SIG-M5 treated with dmso at 0.1 percent for 504 hours (cell line): ENCODE data around the gene PARP8.
"Not testable (repeated sequence)": the region's sequence is repeated elsewhere in the genome, so short reads cannot be mapped to it uniquely, and the experiment has no call there.

ENCODE experiments used
- DNase-seq: peaks from one replicate; lab custom pipeline; 2025; ENCODE audit not compliant: unreplicated experiment; lab: John Stamatoyannopoulos, UW

The PARP8 gene, protein sequence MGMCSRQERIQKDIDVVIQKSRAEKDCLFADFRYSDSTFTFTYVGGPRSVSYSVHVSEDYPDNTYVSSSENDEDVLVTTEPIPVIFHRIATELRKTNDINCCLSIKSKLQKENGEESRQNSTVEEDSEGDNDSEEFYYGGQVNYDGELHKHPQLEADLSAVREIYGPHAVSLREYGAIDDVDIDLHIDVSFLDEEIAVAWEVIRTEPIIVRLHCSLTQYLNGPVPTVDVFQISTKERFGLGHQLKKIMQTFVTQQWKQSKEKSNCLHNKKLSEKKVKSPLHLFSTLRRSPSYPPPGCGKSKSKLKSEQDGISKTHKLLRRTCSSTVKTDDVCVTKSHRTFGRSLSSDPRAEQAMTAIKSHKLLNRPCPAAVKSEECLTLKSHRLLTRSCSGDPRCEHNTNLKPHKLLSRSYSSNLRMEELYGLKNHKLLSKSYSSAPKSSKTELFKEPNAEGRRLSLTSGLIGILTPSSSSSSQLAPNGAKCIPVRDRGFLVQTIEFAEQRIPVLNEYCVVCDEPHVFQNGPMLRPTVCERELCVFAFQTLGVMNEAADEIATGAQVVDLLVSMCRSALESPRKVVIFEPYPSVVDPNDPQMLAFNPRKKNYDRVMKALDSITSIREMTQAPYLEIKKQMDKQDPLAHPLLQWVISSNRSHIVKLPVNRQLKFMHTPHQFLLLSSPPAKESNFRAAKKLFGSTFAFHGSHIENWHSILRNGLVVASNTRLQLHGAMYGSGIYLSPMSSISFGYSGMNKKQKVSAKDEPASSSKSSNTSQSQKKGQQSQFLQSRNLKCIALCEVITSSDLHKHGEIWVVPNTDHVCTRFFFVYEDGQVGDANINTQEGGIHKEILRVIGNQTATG

DNA sequence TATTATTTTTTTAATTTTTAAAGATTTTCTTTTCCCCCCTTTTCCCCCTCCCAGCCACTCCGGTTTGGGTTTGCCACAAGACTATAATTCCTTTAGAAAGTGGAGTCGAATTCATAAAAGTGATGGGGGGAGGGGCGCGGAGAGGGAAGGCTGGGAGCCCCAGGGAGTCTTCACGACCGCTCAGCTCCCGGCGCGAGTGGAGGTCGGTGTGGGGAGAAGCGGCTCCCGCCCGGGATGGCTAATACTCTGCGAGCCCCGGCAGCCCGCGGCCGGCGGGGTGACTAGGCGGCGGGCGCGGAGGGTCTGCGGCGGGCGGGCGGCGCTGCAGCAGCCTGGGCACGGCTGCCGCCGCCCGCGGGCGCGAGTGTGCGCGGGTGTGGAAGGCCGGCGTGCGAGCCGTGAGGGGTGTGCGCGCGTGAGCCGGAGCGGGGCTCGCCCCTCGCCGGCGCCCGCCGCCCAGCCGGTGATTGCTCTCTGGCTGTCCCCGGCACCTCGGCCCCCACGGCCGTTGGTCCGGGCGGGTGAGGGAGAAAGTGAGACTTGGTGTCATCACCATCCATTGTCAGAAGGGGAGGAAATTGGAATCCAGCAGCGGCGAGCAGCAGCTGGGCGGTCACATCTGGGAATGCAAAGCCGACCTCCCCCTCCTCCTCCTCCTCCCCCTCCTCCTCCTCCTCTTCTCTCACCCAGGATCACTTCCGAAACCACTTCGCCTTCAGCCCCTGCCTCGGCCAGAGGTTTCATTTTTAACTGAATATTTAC lies at the start of gene PARP8:
PARP8 (plus strand) TSS at position 377 of the 762 bp plus-strand sequence. CDS start 459 bp downstream, outside the sequence.
- peak; percentile 83 for DNase-seq

DNA sequence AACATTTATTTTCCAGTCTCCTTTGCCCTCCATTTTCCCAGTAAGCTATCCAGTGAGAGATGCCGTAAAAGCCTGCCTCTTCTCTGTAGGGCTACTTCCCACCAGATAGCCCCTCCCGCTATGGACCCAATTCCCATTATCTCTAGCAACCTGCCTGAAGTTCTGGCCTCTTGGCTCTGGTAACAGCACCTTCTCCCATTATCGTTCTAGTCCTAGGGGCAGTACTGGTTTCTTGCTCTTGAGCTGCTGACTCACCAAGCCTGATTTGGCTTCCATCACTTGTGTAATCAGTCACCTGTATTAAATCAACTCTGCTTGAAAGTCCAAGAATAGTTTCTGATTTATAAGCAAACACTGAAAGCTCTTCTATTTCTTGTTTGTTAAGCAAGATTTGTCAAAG lies 42.8 kb upstream of the PARP8 start:
- no peak for DNase-seq

DNA sequence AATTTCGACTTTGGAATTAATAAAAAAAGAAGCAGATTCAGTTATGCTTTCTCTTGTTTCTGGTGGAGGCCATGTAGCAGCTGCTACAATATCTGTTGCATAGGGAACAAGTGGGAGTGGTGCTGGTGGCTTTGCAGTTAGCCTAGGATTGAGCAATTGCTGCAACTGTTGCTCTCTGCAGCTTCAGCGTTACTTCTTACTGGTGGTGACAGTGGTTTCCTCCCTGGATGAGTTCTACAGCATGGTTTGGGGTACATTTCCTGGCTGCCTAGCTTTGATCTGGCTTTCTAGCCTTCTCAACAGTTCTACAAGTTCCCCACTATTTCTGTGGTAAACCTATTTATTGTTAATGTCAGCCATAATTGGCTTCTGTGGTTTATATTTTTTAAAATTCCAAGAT lies 31.6 kb upstream of the PARP8 start:
- DNase-seq: peak; percentile 95

DNA sequence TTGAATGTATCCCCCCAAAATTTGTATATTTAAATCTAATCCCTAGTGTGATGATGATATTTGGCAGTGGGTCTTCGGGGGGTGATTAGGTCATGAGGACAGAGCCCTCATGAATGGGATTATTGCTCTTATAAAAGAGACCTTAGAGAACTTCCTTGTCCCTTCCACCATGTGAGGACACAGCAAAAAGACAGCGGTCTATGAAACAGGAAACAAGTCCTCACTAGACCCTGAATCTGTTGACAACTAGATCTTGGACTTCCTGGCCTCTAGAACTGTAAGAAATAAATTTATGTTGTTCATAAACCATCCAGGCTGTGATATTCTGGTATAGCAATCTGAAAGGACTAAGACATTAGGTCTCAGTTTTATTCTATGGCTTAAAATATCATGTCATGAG lies 28.9 kb upstream of the PARP8 start:
- not testable (repeated sequence) for DNase-seq

DNA sequence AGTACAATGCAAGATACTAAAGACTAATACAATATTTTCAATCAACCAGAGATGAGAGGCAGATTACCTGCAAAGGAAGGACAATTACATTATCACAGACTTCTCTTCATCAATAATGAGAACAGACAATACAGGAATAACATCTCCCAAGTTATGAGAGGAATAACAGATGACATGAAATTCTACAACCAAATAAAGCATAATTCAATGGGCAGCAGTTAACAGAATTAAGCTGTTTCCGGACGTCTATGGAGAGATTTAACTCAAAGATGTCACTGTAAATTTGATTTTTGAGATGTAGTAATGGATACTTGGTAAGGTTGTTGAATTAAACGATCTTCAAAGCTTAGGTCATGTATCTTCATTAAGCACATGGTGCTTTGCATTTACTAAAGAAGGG lies 19.8 kb upstream of the PARP8 start:
- DNase-seq: no peak

DNA sequence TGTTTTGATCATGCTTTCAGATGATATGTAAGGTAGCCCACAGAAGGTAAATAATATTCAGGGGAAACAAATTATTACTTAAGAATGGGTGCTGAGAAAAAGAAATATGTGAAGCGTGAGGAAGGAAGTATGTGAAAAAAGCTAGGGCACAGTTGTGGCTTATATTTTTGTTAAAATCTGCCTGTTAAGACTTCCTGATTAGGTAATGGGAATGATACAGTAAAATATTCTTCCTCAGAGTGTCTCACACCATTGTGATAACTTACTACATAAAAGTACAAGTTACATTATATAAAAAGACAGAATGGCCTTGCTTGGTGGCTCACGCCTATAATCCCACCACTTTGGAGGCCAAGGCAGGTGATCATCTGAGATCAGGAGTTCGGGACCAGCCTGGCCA lies 18.7 kb upstream of the PARP8 start:
- DNase-seq: peak; percentile 52

DNA sequence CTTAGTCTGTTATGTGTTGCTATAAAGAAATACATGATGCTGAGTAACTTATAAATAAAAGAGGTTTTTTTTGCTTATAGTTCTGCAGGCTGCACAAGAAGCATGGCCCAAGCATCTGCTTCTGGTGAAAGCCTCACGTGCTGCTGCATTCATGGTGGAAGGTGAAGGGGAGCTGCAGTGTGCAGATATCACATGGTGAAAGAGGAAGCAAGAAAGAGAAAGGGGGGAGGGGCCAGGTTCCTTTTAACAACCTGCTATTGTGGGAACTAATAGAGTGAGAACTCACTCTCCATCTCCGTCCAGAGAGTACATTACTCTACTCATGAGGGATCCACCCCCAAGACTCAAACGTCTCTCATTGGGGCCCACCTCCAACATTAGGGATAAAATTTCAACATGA lies 12.5 kb upstream of the PARP8 start:
- peak; percentile 78 for DNase-seq

DNA sequence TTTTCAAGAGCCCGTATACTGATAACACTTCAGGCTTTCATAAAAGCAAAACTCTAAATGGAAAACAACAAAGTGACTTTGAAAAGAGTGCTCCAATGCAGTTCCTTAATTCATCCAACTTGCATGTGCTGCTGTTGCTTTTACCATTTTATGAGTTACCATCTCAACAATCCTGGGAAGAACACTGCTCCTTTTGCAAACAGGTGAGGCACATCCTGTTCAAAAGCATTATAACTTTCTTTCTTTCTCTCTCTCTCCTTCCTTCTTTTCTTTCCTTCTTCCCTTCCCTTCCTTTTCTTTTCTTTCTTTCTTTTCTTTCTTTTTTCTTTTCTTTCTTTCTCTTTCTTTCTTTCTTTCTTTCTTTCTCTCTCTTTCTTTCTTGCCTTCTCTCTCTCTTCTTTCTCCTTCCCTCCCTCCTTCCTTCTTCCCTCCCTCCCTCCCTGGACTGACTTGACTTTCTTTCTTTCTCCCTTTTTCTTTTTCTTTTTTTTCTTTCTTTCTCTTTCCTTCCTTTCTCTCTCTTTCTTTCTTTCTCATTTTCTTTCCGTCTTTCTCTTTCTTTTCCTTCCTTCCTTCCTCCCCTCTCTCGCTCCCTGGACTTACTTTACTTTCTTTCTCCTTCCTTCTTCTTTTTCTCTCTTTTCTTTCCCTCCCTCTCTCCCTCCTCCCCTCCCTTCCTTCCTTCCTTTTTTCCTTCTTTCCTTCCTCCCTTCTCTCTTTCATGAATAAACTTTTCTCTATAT lies 11.2 kb upstream of the PARP8 start:
- no peak for DNase-seq

DNA sequence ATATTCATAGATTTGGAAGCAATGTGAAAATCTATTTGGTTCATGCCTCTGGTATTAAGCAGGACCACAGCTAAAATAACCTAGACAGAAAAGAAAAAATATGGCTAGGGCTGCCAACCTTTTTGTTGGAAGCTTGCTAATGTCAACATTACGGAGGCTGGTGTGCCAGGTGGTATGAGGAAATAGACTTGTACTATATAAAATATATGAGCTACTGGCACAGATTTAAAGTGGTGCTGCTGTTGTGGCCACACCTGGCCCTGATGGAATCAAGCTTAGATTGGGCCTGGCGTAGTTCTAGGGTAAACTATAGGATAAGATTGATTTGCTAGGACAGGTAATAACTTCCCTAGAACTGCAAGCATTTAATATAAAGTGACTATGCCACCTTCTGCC lies 10.6 kb upstream of the PARP8 start:
- DNase-seq: no peak

DNA sequence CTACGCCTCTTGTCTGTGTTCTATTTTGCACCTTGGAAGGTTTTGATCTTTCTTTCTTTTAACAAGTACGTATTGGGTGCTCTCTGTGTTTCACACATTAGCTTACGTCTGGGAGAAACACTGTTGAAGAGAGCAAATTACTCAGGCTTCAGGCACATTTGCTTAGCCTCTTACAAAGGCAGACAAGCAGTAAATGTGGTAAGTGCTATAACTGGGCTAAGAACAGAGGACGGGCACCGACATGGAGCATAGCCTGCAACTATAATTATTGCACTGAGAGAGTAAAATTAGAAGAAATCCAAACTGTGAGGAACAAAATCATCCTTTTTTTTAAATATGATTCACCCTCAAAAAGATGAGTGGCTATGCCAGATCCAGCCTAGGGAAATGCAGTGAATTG lies 9.4 kb upstream of the PARP8 start:
- no peak for DNase-seq

DNA sequence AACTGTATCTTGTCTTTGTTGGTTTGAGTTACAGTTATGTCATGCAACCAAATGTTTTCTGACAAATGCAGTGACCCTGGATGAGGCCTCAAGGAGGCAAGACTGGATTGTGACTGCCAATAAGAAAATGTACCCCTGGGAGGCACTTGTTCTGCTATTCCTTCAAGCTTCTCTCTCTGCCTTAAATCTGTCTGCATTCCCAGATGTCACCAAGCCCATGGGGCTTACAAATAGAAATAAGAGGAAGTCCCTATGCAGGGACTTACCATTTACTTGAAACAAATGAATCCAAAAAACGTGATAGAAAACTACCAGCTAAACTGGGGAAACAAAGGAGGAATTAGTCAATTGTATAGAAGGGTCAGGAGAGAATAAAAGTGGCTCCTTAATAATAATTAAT lies 8.2 kb upstream of the PARP8 start:
- no peak for DNase-seq

DNA sequence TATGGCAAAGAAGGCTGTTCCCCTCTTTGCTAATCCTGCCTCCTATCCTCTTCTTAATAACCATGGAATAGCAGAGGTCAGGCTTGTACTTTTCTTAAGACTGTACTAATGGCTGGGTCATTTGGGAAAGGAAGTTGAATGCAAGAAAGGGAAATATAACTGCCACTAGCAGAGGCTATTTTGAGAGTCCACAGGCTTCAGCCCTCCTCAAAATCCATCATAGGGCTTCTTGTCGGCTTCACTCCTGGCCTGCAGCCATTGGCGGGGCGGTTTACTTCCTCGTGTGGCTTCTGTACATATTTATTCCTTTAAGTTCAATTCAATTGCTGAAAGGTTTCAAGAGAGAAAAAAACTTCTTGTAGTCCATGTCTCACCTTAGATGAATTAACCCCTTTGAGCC lies 2.8 kb upstream of the PARP8 start:
- DNase-seq: peak; percentile 57

DNA sequence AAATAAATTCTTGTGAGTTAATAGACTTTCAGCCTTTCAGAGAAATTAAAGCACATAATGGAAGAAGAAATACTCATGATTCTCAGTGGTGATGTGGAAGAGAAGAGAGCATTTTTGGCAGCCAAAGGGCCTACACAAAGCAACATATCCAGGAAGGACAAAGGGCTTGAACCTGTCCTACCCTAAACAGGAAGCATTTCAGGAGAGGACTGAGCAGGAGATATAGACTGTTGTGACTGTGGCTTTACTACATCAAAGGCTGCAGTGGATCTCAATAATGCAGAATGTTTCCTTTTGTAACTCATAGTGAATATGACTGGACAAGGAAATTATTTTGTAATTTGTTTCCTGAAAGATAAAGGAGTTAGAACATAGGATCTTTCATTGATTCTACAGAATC lies 1.3 kb upstream of the PARP8 start:
- peak; percentile 28 for DNase-seq

DNA sequence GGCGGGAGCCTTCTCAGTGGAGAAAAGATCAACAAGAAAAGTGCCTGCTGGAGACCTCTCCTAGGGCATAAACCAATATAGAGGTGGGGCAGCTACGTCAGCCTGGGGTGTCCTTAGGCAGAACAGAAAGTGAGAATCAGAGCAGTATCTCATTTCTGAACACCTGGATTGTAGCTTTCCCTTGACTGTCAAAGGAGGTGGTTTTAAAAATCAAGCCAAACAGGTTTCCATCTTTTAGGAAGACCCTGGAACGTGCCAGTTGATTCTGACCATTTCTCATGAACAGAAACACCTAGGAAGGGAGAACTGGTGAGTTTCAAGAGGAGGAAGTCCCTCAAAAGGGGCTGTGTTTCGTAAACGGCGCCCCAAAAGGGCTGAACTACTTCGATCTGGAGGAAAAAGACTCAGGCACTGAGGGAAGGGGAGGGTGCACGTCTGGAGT lies 655 bp upstream of the PARP8 start:
- peak; percentile 79 for DNase-seq

DNA sequence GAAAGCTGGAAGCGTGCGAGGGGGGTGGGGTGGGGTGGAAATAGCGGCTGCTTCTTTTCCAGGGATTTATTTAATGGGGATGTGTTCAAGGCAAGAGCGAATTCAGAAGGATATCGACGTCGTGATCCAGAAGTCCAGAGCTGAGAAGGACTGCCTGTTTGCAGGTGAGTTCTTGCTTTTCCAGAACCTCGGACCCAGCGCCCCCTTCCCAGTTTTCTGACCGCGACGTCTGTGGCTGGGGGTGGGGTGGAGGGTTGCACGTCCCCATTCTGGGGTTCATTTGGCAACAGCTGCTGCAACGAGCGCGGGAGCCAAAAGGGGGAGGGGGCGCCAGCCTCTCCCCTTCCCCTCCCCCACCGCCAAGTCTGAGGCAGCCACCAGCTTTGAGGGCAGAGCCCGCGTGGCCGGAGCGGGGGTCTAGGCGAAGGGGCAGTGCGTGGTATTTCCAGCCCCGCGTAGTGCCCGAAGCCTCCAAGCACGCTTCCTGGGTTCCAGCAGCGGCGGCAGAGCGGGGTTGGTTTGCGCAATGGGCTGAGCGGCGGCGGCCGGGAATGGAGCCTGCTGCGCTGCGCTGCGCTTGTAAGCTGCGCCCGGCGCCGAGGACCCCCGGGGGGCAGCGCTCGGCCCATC lies 701 bp downstream of the PARP8 start:
- peak; percentile 76 for DNase-seq

DNA sequence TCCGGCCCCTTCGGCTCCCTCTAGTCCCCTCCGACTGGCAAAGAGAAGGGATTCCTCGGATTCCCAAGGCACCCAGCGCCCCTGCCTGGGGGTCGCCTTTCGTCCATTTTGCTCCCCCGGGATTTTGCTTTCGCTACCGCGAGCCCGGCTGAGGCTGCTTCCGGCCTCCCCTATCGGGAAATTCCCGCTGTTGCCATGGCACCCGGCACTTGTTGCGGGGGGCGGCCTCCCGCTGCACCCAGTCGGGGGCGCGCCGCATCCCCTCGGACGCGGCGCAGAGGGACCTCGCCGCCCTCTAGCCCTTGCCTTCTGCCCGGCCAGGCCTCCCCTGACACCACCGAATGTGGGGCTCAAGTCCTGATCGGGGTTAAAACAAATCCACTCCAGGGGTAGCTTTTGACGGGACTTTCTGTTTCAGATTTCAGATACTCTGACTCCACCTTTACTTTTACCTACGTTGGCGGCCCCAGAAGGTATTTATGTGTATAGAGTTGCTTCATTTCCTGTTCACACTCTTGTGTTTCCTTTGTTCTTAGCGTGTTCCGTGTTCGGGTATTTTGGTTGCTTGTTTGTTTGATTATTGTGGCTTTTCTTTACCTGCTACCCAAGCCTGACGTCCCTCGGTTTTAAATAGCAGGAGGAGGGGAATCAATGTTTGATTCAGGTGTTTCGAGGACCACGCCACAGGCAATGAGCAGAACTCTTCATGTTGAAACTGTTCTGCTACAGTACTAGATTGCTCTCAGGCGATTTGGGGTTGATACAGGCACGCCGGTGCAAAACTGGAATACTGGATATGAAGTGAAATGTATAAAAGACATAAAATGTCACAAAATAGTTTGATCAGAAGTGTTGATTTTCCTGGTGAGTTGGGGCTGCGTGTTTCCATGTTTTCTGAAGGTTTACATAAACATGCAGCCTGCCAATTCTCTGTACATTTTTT lies 1.5 kb downstream of the PARP8 start:
- DNase-seq: peak; percentile 49

DNA sequence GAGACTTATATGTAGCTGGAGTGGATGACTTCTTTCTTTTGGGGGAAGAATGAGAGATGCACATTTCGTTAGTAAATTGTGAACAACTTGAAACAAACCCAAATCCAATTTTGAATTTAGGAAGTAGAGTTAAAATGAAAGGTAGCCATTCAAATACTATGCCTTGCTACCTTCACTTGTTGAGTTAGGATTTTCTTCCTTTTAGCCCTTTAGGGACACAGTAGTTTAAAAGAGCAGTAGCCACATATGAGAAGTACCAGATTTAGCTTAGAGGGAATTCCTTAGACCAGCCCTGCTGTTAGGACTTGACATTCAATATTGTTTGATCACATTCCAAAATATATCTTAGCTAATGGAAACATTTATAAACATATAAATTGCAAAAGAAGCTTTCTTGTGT lies 2.2 kb downstream of the PARP8 start:
- DNase-seq: not testable (repeated sequence)

DNA sequence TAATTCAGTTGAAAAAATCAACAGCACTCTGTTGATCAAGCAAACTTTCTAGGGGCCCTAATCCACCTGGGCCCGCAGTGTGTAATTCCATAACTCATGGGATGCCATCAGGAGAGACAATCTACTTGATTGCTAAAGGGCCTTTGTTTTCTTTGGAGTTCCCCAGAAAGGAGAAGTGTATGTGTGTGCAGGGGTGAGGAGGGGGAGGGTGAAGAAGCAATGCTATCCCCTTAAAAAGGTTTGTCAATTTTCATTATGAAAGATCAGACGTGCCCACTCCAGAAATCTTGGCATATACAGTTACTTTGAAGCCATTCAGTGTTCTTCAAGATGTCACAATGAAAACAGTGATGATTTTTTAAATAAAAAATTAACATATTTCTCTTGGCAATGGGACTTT lies 6.2 kb downstream of the PARP8 start:
- DNase-seq: peak; percentile 34

DNA sequence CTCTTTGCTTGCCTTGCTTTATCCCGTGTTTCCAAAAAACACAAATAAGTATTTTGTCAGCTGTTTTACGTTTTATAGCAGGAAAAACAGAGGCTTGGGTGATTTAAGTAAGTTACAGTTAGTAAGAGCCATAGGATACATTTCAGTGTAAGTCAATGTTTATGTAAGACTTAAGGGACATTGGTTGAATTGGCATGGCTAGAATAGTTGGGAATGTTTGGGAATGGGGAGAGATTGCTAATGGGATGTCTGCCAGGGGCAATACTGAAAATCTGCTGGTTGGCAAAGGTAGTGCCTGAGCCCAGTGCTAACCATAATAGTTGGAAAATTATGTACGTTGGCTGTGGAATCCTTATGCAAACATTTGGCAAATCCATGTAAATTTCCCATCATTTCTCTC lies 7.0 kb downstream of the PARP8 start:
- DNase-seq: not testable (repeated sequence)
